ENCODE data around the gene ATG2A.

ATG2A gene

DNA sequence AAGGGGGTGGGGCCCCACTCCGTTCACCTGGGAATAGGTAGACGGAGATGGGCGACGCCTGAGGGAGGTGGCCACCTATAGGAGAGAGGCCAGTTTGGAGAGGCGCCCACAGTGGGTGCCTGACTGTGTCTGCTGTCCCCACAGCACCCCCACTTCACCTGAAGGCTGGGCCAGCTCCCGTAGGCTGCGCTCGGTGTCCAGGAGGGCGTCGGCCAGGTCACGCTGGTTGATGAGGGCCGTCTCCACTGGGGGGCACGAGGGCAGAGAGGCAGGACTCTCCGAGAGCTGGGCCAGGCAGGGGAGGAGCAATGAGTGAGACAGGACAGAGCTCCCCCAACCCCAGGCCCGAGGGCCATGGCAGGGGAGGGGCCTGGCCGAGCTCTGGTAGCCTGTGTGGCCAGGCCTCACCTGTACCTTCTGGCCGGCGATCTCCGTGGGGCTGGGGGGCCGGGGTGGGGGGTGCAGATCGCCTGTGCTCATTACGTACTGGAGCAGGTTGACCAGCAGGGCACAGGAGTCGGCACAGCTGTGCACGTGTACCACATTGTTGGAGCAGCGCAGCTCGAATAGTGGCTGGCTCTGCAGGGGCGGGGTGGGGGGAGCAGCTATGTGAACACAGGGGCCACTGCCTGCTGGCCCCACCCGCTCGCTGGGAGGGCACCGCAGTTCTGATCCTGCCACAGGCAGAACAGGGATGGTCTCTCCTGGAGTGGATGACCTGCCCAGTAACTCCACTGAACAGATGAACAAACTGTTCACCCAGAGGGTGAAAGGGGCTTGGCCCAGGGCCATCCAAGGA lies 14.7 kb downstream of the ATG2A start:
- DNase-seq (ENCODE audit: low spot score): no peak

DNA sequence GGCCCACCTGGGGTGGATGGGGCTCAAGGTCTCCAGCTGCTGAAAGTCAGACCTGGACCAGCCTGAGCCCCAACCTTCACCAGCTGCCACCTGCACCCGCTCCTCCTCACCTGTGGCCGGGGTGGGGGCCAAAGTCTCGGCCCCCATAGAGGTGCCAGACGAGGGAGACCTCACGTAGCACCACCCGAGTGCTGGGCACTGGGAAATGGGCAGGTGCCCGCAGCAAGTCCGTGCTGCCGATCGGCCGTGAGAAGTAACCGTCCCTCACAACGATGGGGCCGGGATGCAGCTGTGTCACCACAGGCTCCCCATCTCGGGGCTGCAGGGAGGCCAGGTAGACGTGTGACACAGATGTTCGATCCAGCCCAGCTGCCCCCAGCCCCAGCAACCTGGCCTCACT lies 16.2 kb downstream of the ATG2A start:
- no peak for DNase-seq (ENCODE audit: low spot score)

GRCh38 chr11:64900263-64900678 lies 16.7 kb downstream of the ATG2A start:
- no peak for DNase-seq (ENCODE audit: low spot score)

DNA sequence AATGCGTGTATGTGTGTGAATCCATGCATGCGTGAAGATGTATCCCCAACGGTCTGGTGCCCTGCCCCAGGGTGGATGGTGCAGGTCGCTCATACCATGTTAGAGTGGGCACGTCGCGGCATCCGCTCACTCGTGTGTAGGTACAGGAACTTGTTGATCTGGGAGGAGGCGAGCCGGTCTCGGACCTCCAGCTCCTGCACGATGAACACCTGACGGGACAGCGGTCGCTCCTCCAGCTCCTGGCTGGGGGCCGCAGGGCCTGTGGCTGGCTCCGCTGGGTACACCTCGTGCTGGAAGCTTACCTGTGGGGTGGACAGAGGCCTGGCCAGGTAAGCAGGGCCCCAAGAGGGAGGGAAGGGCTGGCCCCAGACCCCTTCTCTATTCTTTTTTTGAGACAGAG lies 18.5 kb downstream of the ATG2A start:
- DNase-seq (ENCODE audit: low spot score): no peak

DNA sequence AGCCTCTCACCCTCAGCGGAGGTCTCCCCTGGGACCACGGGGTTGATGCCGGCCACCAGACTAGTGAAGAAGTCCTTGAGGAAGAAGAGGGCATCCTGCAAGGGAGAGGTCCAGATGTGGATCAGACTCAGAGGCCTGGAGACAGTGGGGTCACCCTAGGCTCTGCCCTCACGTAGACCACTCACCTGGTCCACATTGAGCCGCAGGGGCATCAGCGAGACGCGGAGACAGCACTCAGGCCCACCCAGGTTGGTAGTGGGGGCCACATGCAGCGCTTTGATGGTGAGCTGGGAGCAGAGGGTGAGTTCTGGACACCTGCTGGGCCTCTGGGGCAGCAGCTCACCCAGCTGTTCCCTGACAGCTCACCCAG lies 18.9 kb downstream of the ATG2A start:
- no peak for DNase-seq (ENCODE audit: low spot score)

GRCh38 chr11:64897381-64898075 lies 19.5 kb downstream of the ATG2A start:
- no peak for DNase-seq (ENCODE audit: low spot score)

- no peak for DNase-seq (ENCODE audit: low spot score)
These were observed 20.5 kb downstream of the ATG2A start for GRCh38 chr11:64896448-64897022.

DNA sequence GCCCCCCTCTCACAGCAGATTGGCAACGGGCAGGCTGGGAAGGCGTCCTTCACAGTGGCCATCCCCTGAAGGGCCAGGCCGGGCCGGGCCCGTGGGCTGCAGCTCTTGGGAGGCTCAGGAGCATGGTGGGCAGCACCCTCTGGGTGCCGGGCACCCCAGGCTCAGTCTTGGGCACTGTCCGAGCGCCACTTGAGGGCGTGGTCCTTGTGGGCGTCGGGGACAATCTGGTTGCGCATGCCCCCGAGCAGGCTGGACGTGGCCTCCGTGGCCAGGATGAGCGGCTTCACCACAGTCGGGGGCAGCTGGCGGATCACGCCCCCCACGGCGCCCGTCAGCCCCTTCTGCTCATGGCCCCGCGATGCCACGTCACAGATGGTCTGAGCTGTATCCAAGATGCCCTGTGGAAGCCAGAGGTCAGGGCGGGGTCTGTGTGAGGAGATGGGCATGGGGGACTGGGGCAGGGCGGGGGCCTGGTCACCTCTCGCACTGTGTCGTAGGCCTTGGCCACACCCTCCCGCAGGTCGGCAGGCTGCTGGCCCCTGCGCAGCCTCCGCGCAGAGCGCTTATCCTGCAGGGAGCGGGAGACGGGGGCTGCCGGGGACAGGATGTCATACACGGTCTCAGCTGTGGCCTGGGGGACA lies 22.1 kb downstream of the ATG2A start:
- no peak for DNase-seq (ENCODE audit: low spot score)

- DNase-seq (ENCODE audit: low spot score): no peak
These were observed 22.8 kb downstream of the ATG2A start for GRCh38 chr11:64894070-64894811.

DNA sequence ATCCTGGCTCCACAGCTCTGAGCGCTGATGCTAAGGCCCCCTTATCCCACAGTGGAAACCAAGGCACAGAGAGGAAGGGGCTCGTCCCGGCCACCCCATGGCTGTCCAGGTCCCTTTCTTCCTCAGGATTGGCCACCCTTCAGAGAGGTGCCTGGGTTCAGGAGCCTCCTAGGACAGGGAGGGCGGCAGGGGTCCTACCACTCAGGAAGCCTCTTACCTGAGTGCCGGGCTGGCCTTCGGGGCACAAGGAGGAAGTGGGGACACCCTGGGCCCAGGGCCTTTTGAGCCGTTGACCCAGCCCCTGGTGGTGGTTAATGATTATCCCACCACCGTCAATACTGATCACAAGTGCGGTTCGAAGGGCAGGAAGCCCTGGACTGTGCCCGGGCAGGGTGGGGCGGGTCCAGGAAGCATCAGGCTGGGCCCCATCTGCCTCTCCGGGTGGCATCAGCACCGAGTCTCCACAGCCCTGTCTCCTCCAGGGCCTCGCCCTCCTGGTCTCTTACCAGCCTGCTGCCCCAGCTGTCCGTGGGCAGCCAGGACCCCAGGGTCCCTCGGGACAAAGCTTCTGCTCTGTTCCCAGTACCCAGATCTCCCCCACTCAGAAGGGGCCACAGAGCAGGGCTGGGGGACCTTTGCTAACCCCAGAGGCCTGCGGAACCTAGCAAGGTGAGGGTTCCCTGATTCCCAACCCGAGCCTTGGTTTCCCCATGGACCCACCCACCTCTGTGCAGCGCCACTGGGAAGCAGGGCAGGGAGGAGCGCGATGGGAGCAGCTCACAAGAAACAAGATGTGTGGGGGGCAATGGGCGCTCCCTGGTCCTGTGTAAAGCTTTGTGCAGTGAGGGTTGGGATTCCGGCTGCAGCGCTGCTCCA lies 23.6 kb downstream of the ATG2A start:
- no peak for DNase-seq (ENCODE audit: low spot score)

GRCh38 chr11:64892838-64893193 lies 24.2 kb downstream of the ATG2A start:
- DNase-seq (ENCODE audit: low spot score): no peak

DNA sequence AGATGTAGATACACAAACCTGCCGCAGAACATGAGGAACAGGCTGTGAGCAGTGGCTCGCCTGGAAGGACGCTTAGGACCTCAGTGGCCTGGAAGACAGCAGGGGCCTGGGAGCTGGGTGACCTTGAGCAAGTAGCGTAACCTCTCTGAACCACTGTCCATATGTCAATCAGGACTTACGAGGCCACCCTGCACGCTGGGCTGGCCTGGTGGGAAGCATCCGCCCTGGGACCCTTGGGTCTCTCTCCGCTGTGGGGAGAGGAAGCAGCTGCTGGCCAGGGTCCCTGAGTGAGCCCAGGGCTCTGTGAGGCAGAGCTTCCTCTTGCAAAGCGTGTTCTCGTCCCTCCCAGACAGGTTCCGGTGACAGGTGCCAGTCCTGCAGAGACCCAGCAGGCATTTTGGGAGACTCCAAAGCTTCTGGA lies 24.6 kb downstream of the ATG2A start:
- DNase-seq (ENCODE audit: low spot score): no peak

DNA sequence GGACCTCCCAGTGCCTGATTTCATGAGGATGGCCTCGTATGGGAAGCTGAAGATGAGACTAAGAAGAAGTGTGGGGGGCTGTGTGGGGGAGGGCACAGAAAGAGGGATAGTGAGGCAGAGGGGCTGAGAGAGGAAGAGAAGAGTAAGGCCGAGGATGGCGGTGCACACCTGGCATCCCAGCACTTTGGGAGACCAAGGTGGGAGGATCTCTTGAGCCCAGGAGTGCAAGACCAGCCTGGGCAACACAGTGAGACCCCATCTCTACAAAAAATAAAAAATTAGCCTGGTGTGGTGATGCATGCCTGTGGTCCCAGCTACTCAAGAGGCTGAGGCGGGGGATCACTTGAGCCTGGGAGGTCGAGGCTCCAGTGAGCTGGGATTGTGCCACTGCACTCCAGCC lies 25.1 kb downstream of the ATG2A start:
- no peak for DNase-seq (ENCODE audit: low spot score)

DNA sequence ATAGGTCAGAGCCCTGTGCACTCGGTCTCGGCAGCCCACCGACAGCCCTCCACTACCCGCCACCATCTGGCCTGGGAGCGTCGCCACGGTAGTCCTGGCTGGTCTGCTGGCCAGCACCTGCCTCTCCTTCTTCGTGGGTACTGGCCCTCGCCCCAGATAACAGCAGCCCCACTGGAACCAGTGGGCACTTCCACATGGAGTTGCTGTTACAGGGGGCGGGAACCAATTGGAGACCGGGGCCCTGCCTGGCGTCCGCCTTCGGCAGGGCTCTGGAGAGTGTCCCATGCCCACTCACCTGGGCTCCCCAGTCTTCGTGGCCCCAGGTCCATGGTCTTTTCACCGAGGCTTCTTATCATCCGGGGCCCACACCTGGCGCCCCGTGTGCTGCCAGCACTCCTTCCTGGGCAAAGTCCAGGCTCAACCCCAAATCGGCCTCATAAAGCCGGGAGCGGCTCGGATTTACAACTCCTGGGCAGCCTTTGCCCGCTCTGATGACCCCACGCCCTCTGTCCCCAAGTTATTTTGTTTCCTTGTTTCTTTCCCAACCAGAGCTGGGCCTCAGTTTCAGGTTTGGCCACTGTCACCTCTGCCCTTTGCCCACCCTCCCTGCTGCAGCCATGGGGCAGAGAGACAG lies 25.7 kb downstream of the ATG2A start:
- DNase-seq (ENCODE audit: low spot score): no peak

DNA sequence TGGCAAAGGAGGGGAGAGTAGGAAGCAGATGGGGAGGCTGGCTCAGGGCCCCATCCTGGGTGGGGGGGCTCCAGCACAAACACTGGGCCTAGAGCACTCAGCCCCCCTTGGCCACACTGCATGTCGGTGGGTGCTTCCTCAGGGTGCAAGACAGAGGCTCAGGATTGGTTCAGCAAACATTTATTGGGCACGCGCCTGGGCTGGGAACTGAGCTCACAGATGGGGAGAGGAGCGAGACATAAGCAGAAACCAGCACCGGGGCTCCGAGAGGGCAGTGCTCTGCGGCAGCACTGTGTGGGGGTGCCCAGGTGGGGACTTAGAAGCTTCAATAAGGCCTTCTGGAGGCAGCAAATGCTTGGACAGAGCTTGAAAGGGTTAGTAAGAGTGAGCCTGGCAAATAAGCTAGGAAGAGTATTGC lies 26.5 kb downstream of the ATG2A start:
- DNase-seq (ENCODE audit: low spot score): no peak

DNA sequence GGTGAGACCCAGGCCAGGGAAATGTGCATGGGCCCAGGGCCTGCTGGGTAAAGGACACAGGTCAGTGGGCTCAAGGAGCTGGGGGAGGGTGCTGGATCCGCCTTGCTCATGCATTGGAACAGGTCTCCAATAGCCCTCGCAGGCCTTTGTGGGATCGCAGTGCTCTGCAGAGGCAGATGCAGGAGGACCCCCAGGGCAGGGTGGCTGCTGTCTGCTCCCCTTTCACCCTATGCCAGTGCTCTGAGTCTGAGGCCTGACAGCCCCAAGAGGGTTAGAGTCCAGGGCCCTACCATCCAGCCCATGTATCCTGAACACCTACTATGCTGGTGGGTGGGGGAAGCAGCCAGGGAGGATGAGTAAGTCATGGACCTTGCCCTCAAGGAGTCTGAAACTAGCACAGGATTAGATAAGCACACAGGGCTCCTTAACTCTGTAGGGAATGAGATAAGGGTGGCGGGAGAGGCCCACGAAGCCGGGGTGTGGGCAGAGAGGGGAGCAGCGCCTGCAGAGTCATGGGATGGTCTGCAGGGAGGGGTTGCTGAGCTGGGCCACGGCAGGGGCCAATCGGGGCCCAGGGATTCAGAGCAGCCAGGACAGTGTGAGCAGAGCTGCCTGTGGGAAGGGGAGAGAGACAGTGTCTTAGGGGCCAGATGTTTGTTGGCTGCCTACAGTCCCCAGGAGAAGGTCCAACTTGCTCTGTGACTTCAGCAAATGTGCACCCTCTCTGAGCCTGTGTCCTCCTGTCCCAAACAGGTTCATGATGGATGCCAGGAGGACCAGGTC lies 28.1 kb downstream of the ATG2A start:
- DNase-seq (ENCODE audit: low spot score): no peak

DNA sequence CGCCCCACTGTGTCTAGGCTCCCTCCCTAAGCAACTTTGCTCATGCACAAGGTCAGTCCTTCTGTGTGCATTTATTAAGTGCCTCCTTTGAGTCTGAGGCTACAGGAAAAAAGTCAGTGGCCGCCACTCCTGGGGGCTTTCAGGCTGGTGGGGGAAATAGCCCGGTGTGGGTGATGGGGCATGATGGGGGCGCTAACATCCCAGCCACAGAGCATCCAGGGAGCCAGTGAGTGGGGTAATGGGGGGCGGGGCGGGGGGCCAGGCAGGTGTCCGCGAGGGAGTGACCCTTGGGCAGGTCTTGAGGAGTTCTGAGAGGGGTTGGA lies 28.6 kb downstream of the ATG2A start:
- DNase-seq (ENCODE audit: low spot score): no peak

DNA sequence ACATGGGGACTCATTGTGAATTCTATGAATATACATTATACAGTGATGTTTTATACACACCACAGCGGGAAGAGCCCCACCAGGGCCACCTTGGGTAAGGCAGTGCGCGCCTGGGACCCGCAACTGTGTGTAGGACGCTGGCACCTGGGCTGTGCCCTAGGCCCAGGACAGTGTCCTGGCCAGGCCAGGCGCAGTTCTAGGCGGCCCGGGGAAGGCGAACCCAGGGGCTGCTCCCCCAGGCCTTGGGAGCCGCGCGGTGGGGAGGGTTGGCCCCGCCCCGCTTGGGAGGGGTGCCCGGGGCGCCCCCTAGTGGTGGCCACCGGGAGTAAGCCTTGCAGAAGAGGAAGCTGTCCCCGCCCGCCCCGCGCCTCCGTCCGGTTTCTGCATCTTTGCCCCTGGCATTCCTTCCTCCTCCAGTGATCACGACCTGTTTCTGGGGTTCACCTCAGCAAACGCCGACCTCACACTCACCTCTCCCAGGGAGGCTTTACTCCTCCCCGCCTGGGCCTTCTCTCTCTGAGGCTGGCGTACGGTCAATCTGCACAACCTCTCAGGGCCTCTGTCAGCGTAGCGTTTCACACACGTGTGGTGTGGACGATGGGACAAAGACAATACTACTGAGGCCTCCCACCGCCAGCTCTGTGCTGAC lies 29.1 kb downstream of the ATG2A start:
- peak; percentile 66 for DNase-seq (ENCODE audit: low spot score)

GRCh38 chr11:64887234-64887756 lies 29.7 kb downstream of the ATG2A start:
- no peak for DNase-seq (ENCODE audit: low spot score)
